Gastroesophageal sphincter (tissue), 4 donors: ENCODE measurements around the gene RERE. TPM values are rescaled to one million over a fixed set of nuclear protein-coding genes. Genes with fewer than 3 reads are reported as not detected.

ENCODE experiments used
- ATAC-seq: fragments of 150-250 bp; one replicate; pipeline ENCODE4 v1.9.1; 2016; ENCODE audit warnings: mild to moderate bottlenecking, moderate library complexity
- H3K27ac ChIP-seq, 4 donors: fragments of 200-600 bp; sonication (generic) in 3 of 4; 1 replicate in 3 of 4; 2 replicates in 1 of 4; pipeline ENCODE4 v1.5.1; 2016 to 2019
- H3K27me3 ChIP-seq: fragments of 200-600 bp; sonication (generic); one replicate; pipeline ENCODE4 v1.5.1; 2019
- H3K36me3 ChIP-seq, 2 donors: fragments of 200-600 bp; sonication (generic); one replicate each; pipeline ENCODE4 v1.5.1; 2019; ENCODE audit warnings: control low read depth in 1 of 2
- H3K4me1 ChIP-seq, 3 donors: fragments of 200-600 bp; sonication (generic); 1 replicate in 2 of 3; 2 replicates in 1 of 3; pipeline ENCODE4 v1.5.1; 2016 to 2019; ENCODE audit warnings: control low read depth in 2 of 3
- H3K4me3 ChIP-seq, 2 donors: fragments of 200-600 bp; sonication (generic); one replicate each; pipeline ENCODE4 v1.5.1; 2019; ENCODE audit warnings: mild to moderate bottlenecking in 1 of 2, moderate library complexity in 1 of 2
- H3K9me3 ChIP-seq, 3 donors: fragments of 200-600 bp; sonication (generic); one replicate each; pipeline ENCODE4 v1.5.1; 2017 to 2019; ENCODE audit warnings: control low read depth in 2 of 3
- EP300 ChIP-seq: sonication (generic); formaldehyde crosslinking; IDR thresholded peaks from one replicate; pipeline ENCODE4 v1.6.1; 2017; ENCODE audit warnings: antibody characterized with exemption, mild to moderate bottlenecking
- POLR2A ChIP-seq, 2 donors: fragments of 450-650 bp; IDR thresholded peaks; one replicate each; pipeline ENCODE4 v1.6.1; 2017; ENCODE audit warnings: antibody characterized with exemption in 2 of 2, mild to moderate bottlenecking in 2 of 2, moderate library complexity in 1 of 2
- POLR2AphosphoS5 ChIP-seq: sonication (generic); formaldehyde crosslinking; IDR thresholded peaks from one replicate; pipeline ENCODE4 v1.6.1; 2017; ENCODE audit warnings: antibody characterized with exemption
- WGBS, 2 donors: methylation state at CpG; one replicate each; pipeline ENCODE4 v1.1.5; 2018; ENCODE audit warnings: low coverage in 1 of 2; 5-methylcytosine and 5-hydroxymethylcytosine counted together
- total RNA-seq, 4 donors: library from RNA; depleted of rRNA; stranded (reverse); fragments of >200 nt; gene quantifications; one replicate each; pipeline ENCODE4 v1.1.0, GENCODE V29; 2016
- TF ChIP-seq, protein P1 (sequence below), 4 experiments: fragments of 200-600 bp in 2 of 4; fragments of 450-650 bp in 2 of 4; sonication (generic) in 1 of 4; IDR thresholded peaks; one replicate each; pipeline ENCODE4 v1.5.1; 2017 to 2019; ENCODE audit warnings: antibody characterized with exemption in 4 of 4, mild to moderate bottlenecking in 2 of 4, moderate library complexity in 2 of 4

RERE gene
- total RNA-seq, 4 donors from 2014 or later = 112 to 212 (median 139) TPM

DNA sequence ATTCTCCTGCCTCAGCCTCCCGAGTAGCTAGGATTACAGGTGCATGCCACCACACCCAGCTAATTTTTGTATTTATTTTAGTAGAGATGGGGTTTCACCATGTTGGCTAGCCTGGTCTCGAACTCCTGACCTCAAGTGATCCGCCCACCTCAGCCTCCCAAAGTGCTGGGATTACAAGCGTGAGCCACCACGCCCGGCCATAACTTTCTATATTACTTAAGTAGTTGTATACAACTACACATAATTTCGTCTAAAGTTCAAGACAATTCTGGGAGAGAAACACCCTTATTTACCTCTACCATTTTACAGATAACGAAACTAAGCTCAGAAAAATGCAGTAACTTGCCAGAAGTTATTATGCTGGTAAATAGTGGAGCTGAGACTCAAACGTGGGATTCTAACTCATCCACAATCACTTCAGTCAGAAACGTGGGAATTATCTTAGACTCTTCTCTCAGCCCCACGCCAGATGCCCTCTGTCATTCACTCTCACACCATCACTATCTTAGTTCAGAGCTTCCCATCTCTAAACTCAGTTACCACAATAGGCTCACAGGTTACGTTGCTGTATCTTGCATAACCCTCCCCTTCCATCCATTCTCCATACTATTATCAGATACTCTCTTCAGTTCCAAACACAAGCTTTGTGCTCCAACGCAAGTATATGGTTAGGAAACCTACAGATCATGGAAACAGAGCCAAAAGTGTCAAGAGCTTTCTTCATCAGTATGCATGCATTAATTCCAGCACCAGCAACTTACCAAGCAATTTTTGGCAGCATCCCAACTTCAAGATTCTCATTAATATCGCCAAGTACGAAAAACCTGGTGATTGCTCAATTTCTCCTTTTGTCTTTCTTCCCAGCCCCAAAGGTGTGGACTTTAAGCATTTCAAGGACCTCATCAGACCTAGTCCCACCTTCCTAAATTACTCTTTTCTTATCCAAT lies 69.3 kb downstream of the RERE start:
- Histone ChIP-seq H3K4me1 (peaks cover 0 to 38% (median 0%) of the 10 kb centered on the region in 3 donors), H3K4me3 (no peak overlapping the region), H3K9me3 (no peaks in the 10 kb centered on the region), H3K36me3 (no peaks in the 10 kb centered on the region), H3K27me3 (no peaks in the 10 kb centered on the region), H3K27ac (no peak overlapping the region)
- 82 to 90% methylated on average over 13 to 15 of the region's 15 CpGs for WGBS, 2 donors
- no peak for ATAC-seq
- TF ChIP-seq POLR2A (IDR thresholded peaks at IDR 0.05) (no peak), EP300 (no peak), POLR2AphosphoS5 (no peak)
- TF ChIP-seq, protein P1, sequence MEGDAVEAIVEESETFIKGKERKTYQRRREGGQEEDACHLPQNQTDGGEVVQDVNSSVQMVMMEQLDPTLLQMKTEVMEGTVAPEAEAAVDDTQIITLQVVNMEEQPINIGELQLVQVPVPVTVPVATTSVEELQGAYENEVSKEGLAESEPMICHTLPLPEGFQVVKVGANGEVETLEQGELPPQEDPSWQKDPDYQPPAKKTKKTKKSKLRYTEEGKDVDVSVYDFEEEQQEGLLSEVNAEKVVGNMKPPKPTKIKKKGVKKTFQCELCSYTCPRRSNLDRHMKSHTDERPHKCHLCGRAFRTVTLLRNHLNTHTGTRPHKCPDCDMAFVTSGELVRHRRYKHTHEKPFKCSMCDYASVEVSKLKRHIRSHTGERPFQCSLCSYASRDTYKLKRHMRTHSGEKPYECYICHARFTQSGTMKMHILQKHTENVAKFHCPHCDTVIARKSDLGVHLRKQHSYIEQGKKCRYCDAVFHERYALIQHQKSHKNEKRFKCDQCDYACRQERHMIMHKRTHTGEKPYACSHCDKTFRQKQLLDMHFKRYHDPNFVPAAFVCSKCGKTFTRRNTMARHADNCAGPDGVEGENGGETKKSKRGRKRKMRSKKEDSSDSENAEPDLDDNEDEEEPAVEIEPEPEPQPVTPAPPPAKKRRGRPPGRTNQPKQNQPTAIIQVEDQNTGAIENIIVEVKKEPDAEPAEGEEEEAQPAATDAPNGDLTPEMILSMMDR (IDR thresholded peaks at IDR 0.05) = no peak

DNA sequence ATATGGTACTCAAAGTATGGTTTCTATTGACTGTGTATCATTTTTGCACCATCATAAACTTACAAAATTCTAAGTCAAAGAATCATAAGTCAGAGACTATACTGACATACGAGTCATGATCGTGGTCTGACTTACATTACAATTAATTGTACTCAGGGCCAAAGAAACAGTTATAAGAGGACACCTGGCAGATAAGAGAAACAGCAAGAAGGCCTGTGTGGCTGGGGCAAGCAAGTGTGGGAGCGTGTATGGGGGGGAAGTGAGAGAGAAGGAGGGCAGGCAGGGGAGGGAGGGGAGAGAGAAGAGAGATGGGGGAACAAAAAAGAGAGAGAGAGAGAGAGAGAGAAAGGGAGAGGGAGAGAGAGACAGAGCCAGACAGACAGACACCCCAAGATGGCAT lies 70.9 kb downstream of the RERE start:
- whole genome bisulfite sequencing, 2 donors = 68 to 85% methylated on average over 2 to 3 of the region's 3 CpGs
- H3K27me3 ChIP-seq = no peaks in the 10 kb centered on the region
- no peaks in the 10 kb centered on the region for H3K9me3 ChIP-seq
- H3K4me1 ChIP-seq = peaks cover 0 to 28% (median 0%) of the 10 kb centered on the region in 3 donors
- no peak overlapping the region for H3K4me3 ChIP-seq
- ATAC-seq = no peak
- no peaks in the 10 kb centered on the region for H3K36me3 ChIP-seq
- no peak overlapping the region for H3K27ac ChIP-seq
- TF ChIP-seq, protein P1 (IDR thresholded peaks at IDR 0.05) = no peak
- TF ChIP-seq POLR2A (IDR thresholded peaks at IDR 0.05) (no peak), EP300 (no peak), POLR2AphosphoS5 (no peak)

DNA sequence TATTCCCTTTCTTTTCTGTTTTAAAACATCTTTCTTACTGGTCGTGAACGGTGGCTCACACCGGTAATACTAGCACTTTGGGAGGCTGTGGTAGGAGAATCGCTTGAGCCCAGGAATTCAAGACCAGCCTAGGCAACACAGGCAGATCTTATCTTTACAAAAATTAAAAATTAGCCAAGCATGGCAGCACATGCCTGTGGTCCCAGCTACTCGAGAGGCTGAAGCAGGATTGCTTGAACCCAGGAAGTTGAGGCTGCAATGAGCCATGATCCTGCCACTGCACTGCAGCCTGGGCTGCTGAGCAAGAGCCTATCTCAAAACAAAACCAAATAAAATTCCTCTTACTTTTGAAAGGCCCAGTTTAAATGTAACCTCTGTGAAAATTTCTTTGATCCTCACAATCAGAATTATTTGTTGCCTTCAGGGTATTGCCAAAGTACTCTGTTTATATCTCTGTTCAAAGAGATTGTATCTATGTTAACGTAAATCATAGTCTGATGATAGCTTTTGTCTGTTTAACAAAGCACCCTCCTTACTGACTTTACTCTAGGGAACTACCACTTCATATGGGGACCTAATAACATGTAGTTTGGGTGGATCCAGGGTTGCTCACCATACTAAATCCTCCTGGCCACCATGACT lies 71.6 kb downstream of the RERE start:
- Histone ChIP-seq H3K4me1 (peaks cover 0 to 23% (median 0%) of the 10 kb centered on the region in 3 donors), H3K27me3 (no peaks in the 10 kb centered on the region), H3K27ac (no peak overlapping the region), H3K36me3 (no peaks in the 10 kb centered on the region), H3K9me3 (no peaks in the 10 kb centered on the region), H3K4me3 (no peak overlapping the region)
- no peak for TF ChIP-seq EP300
- TF ChIP-seq, protein P1 (IDR thresholded peaks at IDR 0.05) = no peak
- no peak for TF ChIP-seq POLR2A (IDR thresholded peaks at IDR 0.05)
- no peak for TF ChIP-seq POLR2AphosphoS5
- 73 to 87% methylated on average over 2 to 6 of the region's 6 CpGs for WGBS, 2 donors
- no peak for ATAC-seq

DNA sequence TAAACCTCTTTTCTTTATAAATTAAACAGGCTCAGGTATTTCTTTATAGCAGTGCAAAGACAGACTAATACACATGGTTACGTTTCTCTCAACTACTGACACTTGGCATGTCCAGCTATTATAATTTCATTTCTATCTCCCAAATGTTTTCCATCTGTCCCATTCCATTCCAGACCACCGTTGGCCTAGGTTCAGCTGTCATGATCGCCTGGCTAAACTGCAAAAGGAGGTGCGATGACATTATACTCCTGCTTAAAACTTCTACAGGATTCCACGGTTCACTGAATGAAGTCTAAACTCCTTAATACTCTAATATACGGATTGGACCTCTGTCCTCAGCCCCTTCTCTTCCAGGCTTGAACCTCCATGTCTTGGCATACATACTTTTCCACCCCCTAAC lies 72.1 kb downstream of the RERE start:
- Histone ChIP-seq H3K27me3 (no peaks in the 10 kb centered on the region), H3K4me1 (peaks cover 0 to 23% (median 0%) of the 10 kb centered on the region in 3 donors), H3K9me3 (no peaks in the 10 kb centered on the region), H3K36me3 (no peaks in the 10 kb centered on the region), H3K27ac (peak overlapping the region in 1 of 4 donors; percentile 23), H3K4me3 (no peak overlapping the region)
- WGBS, 2 donors = 62 to 65% methylated on average over 6 of the region's 6 CpGs
- no peak for ATAC-seq
- TF ChIP-seq EP300 (no peak), POLR2A (IDR thresholded peaks at IDR 0.05) (no peak), POLR2AphosphoS5 (no peak)
- TF ChIP-seq, protein P1 (IDR thresholded peaks at IDR 0.05) = no peak
